HG03103 (cell line): Measurements from ENCODE around the gene WNT3A.
"Not testable (repeated sequence)": the region's sequence is repeated elsewhere in the genome, so short reads cannot be mapped to it uniquely, and the experiment has no call there.

Source experiments
- ATAC-seq: cut with Tn5 transposase; IDR thresholded peaks from one replicate; pipeline ENCODE4 v1.9.1; 2021; ENCODE audit warnings: low read depth; ENCODE audit not compliant: unreplicated experiment

WNT3A gene

GRCh38 chr1:228010921-228011320, 4.1 kb downstream of the WNT3A start:
- ATAC-seq = no peak

- ATAC-seq = no peak
Measured at GRCh38 chr1:228011721-228012311, 5.0 kb downstream of the WNT3A start.

- no peak for ATAC-seq
Measured at GRCh38 chr1:228012555-228012954, 5.8 kb downstream of the WNT3A start.

- no peak for ATAC-seq
Measured at GRCh38 chr1:228013131-228013934, 6.5 kb downstream of the WNT3A start.

- ATAC-seq = no peak
Measured at GRCh38 chr1:228013935-228014930, 7.4 kb downstream of the WNT3A start.

- no peak for ATAC-seq
Measured at GRCh38 chr1:228015276-228016180, 8.7 kb downstream of the WNT3A start.

- no peak for ATAC-seq
Measured at GRCh38 chr1:228016181-228016510, 9.3 kb downstream of the WNT3A start.

GRCh38 chr1:228016653-228017355, 10.0 kb downstream of the WNT3A start:
- no peak for ATAC-seq

- ATAC-seq = no peak
Measured at GRCh38 chr1:228017356-228018124, 10.7 kb downstream of the WNT3A start.

GRCh38 chr1:228018125-228018398, 11.3 kb downstream of the WNT3A start:
- no peak for ATAC-seq

GRCh38 chr1:228018961-228019721, 12.3 kb downstream of the WNT3A start:
- ATAC-seq = no peak

- ATAC-seq = not testable (repeated sequence)
Measured at GRCh38 chr1:228019722-228020083, 12.9 kb downstream of the WNT3A start.

- no peak for ATAC-seq
Measured at GRCh38 chr1:228020686-228021354, 14.0 kb downstream of the WNT3A start.

GRCh38 chr1:228021355-228022030, 14.7 kb downstream of the WNT3A start:
- no peak for ATAC-seq

GRCh38 chr1:228022571-228023293, 15.9 kb downstream of the WNT3A start:
- ATAC-seq = no peak

GRCh38 chr1:228023294-228023639, 16.5 kb downstream of the WNT3A start:
- ATAC-seq = no peak

- no peak for ATAC-seq
Measured at GRCh38 chr1:228029281-228029680, 22.5 kb downstream of the WNT3A start.
